ENCODE results near the gene GABRB2.

GABRB2 gene

GRCh38 chr5:161372682-161373344 lies 173.7 kb downstream of the GABRB2 start:
- no peak for TF ChIP-seq FOXK2 (IDR thresholded peaks at IDR 0.05)
- no peak for DNase-seq (ENCODE audit: extremely low spot score)
- ChIA-PET CTCF (no interaction called here), POLR2A (interaction anchor here (0.6 kb wide), 1 partner anchor 259 kb away, joined by 3 read pairs; no protein-coding TSS in a partner anchor)

DNA sequence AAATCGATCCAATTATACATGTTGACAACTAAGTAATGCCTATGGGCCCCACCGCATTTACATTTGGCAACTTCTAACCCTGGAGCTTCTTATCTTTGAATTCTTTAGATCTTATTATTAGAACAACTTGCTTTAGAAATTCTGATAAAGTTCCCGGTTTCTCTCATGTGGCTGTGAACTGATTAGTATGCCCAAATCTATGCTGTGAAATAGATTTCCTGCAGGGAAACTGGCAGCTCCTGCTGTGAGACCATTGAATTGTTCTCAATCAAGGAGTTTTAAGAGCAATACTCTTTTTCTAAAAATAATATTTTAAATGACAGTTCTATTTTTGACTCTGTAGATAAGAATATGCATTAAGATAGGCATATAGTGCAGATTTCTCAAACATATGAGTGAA lies 177.5 kb downstream of the GABRB2 start:
- DNase-seq (ENCODE audit: extremely low spot score), result no peak
- CTCF ChIA-PET, result no interaction called here
- no peak for TF ChIP-seq BHLHE40 (IDR thresholded peaks at IDR 0.05; ENCODE audit: borderline replicate concordance)
- no peak for TF ChIP-seq PKNOX1 (IDR thresholded peaks at IDR 0.05)
- no peak for TF ChIP-seq ELF4 (IDR thresholded peaks at IDR 0.05)
- no peak for TF ChIP-seq ARNT (IDR thresholded peaks at IDR 0.05)
- POLR2A ChIA-PET, result no interaction called here

- CTCF ChIA-PET, result no interaction called here
- no peak for TF ChIP-seq PKNOX1 (IDR thresholded peaks at IDR 0.05)
- no peak for TF ChIP-seq HDGF (IDR thresholded peaks at IDR 0.05; ENCODE audit: borderline replicate concordance)
- no peak for DNase-seq (ENCODE audit: extremely low spot score)
- POLR2A ChIA-PET, result no interaction called here
These were observed 188.1 kb downstream of the GABRB2 start for GRCh38 chr5:161358446-161358845.

DNA sequence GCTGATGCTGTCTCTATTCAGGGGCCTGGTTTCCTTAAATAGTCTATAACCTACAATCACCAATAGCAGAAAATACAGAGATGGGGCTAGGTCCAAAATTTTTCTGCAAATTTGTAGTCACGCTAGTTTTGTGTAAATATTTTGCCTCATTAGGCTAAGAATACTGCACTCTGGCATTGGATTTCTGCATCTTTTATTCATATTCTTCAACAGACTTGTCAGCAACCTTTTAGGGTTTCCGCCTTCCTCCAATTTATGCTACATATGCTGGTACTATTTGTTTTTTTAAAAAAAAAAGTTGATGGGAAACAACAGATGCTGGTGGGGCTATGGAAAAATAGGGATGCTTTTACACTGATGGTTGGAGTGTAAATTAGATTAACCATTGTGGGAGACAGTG lies 202.3 kb downstream of the GABRB2 start:
- ChIA-PET POLR2A (no interaction called here), CTCF (no interaction called here)
- TF ChIP-seq NFRKB (IDR thresholded peaks at IDR 0.05), result no peak
- no peak for TF ChIP-seq PKNOX1 (IDR thresholded peaks at IDR 0.05)
- TF ChIP-seq HDGF (IDR thresholded peaks at IDR 0.05; ENCODE audit: borderline replicate concordance), result no peak
- no peak for TF ChIP-seq TARDBP (IDR thresholded peaks at IDR 0.05)
- TF ChIP-seq L3MBTL2 (conservative IDR thresholded peaks at IDR 0.05), result no peak
- no peak for TF ChIP-seq ZNF384 (IDR thresholded peaks at IDR 0.05)
- no peak for DNase-seq (ENCODE audit: extremely low spot score)

DNA sequence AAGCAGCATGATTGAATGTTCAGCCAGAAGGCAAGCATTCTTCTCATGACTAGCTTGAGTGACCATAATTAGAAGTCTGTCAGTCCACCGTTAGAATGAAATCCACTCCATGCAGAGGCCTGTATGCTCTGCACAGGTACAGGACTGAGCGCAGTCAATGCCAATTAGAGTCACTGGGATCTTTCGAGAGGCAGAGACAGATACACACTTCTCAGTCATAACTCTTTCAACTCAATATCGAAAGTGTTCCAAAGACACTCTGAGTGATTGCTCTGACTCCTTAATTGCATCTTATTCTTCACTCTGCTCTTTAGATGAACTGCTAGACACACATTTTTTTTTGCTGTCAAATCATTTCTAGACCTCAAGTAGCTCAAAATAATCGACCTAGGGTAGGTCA lies 203.6 kb downstream of the GABRB2 start:
- DNase-seq (ENCODE audit: extremely low spot score), result no peak
- no peak for TF ChIP-seq FOXM1 (IDR thresholded peaks at IDR 0.05; ENCODE audit: borderline replicate concordance)
- no peak for TF ChIP-seq HDGF (IDR thresholded peaks at IDR 0.05; ENCODE audit: borderline replicate concordance)
- no peak for TF ChIP-seq TARDBP (IDR thresholded peaks at IDR 0.05)
- TF ChIP-seq PKNOX1 (IDR thresholded peaks at IDR 0.05), result no peak
- TF ChIP-seq ZNF384 (IDR thresholded peaks at IDR 0.05), result no peak
- TF ChIP-seq FOXK2 (IDR thresholded peaks at IDR 0.05), result no peak
- no peak for TF ChIP-seq LEF1 (IDR thresholded peaks at IDR 0.05; ENCODE audit: borderline replicate concordance)
- no peak for TF ChIP-seq CTBP1 (IDR thresholded peaks at IDR 0.05; ENCODE audit: borderline replicate concordance)
- TF ChIP-seq ARNT (IDR thresholded peaks at IDR 0.05), result no peak
- no peak for TF ChIP-seq L3MBTL2 (conservative IDR thresholded peaks at IDR 0.05)
- TF ChIP-seq ELF4 (IDR thresholded peaks at IDR 0.05), result no peak
- TF ChIP-seq BHLHE40 (IDR thresholded peaks at IDR 0.05; ENCODE audit: borderline replicate concordance), result no peak
- no peak for TF ChIP-seq FOXA1 (IDR thresholded peaks at IDR 0.05)
- TF ChIP-seq SP1 (IDR thresholded peaks at IDR 0.05), result no peak
- TF ChIP-seq SUZ12 (IDR thresholded peaks at IDR 0.05), result no peak
- no peak for TF ChIP-seq NFRKB (IDR thresholded peaks at IDR 0.05)
- ChIA-PET POLR2A (no interaction called here), CTCF (no interaction called here)

DNA sequence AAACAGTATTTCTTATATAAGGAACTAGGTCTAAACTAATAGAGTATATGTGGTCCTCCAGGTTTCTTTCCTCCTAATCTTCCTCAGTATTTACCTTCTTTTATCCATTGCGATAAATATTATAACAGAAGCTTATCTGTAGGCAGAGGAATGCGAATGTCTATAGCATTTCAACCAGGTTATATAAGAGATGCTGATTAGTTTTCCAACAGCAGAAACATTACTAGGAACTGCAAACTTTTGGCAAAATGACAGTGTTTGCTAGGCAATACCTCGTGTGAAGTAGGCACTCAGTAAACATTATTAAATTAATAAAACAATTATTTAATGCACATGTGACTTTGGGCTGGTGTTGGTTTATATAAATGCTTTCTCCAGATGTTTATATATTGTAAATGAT lies 206.5 kb downstream of the GABRB2 start:
- DNase-seq (ENCODE audit: extremely low spot score), result no peak
- TF ChIP-seq L3MBTL2 (conservative IDR thresholded peaks at IDR 0.05) (no peak), PKNOX1 (IDR thresholded peaks at IDR 0.05) (no peak), SUZ12 (IDR thresholded peaks at IDR 0.05) (no peak), FOXK2 (IDR thresholded peaks at IDR 0.05) (no peak), NFRKB (IDR thresholded peaks at IDR 0.05) (no peak), TARDBP (IDR thresholded peaks at IDR 0.05) (no peak), FOXM1 (IDR thresholded peaks at IDR 0.05; ENCODE audit: borderline replicate concordance) (no peak), HDGF (IDR thresholded peaks at IDR 0.05; ENCODE audit: borderline replicate concordance) (no peak), FOXA1 (IDR thresholded peaks at IDR 0.05) (no peak), BHLHE40 (IDR thresholded peaks at IDR 0.05; ENCODE audit: borderline replicate concordance) (no peak), LEF1 (IDR thresholded peaks at IDR 0.05; ENCODE audit: borderline replicate concordance) (no peak), ELF4 (IDR thresholded peaks at IDR 0.05) (no peak), SP1 (IDR thresholded peaks at IDR 0.05) (no peak), ZNF384 (IDR thresholded peaks at IDR 0.05) (no peak), ARNT (IDR thresholded peaks at IDR 0.05) (no peak), CTBP1 (IDR thresholded peaks at IDR 0.05; ENCODE audit: borderline replicate concordance) (no peak)
- ChIA-PET CTCF (no interaction called here), POLR2A (no interaction called here)
